Stimulated activated effector memory CD8-positive, alpha-beta T cell treated with anti-CD3 and anti-CD28 coated beads, Interleukin-12 subunit alpha, Interleukin-12 subunit beta, amount 100 ng/mL, for 72 hours (primary cell): ENCODE data around the gene AQP3.
A peak's percentile ranks its signal among the peaks of the same experiment; 100 is the strongest.
"Not testable (repeated sequence)": the region's sequence is repeated elsewhere in the genome, so short reads cannot be mapped to it uniquely, and the experiment has no call there.

ENCODE experiments used
- ATAC-seq: fragments of 150-1000 bp; cut with Tn5 transposase; 2 replicates; pipeline ENCODE4 v1.10.0; 2021
- DNase-seq, 2 donors: peaks; one replicate each; pipeline ENCODE4 v3.0.0; 2021 to 2022; ENCODE audit warnings: low spot score in 2 of 2
- H3K27ac Mint-ChIP-seq: one replicate; pipeline ENCODE4 v1.8.0; 2022; ENCODE audit warnings: mild to moderate bottlenecking, mixed read lengths
- H3K36me3 Mint-ChIP-seq: one replicate; pipeline ENCODE4 v1.8.0; 2022; ENCODE audit warnings: mild to moderate bottlenecking, mixed read lengths
- H3K4me1 Mint-ChIP-seq: one replicate; pipeline ENCODE4 v1.8.0; 2022; ENCODE audit warnings: mixed read lengths
- H3K4me3 Mint-ChIP-seq: one replicate; pipeline ENCODE4 v1.8.0; 2022; ENCODE audit warnings: mild to moderate bottlenecking, mixed read lengths
- H3K9me3 Mint-ChIP-seq: one replicate; pipeline ENCODE4 v1.8.0; 2022; ENCODE audit warnings: mixed read lengths

AQP3 gene

GRCh38 chr9:33468215-33468730 lies 20.9 kb upstream of the AQP3 start:
- H3K36me3 Mint-ChIP-seq: peaks cover 90% of the 10 kb centered on the region
- ATAC-seq (no peak), DNase-seq (no peak)
- no peaks in the 10 kb centered on the region for H3K9me3 Mint-ChIP-seq
- peak overlapping the region; percentile 73 for H3K27ac Mint-ChIP-seq
- peaks cover 16% of the 10 kb centered on the region for H3K4me1 Mint-ChIP-seq
- no peak overlapping the region for H3K4me3 Mint-ChIP-seq

GRCh38 chr9:33467526-33467925 lies 20.1 kb upstream of the AQP3 start:
- Mint-ChIP-seq H3K4me3 (no peak overlapping the region), H3K4me1 (peaks cover 14% of the 10 kb centered on the region), H3K9me3 (no peaks in the 10 kb centered on the region), H3K36me3 (peaks cover 97% of the 10 kb centered on the region), H3K27ac (no peak overlapping the region)
- DNase-seq (no peak), ATAC-seq (no peak)

GRCh38 chr9:33466565-33467495 lies 19.4 kb upstream of the AQP3 start:
- ATAC-seq (peak; percentile 76), DNase-seq (peak; percentile 82 to 88)
- peaks cover 8% of the 10 kb centered on the region for H3K4me1 Mint-ChIP-seq
- H3K36me3 Mint-ChIP-seq: peaks cover 94% of the 10 kb centered on the region
- H3K27ac Mint-ChIP-seq: no peak overlapping the region
- H3K4me3 Mint-ChIP-seq: no peak overlapping the region
- no peaks in the 10 kb centered on the region for H3K9me3 Mint-ChIP-seq

- Mint-ChIP-seq H3K36me3 (peaks cover 85% of the 10 kb centered on the region), H3K4me3 (no peak overlapping the region), H3K4me1 (no peaks in the 10 kb centered on the region), H3K27ac (no peak overlapping the region), H3K9me3 (no peaks in the 10 kb centered on the region)
- ATAC-seq (no peak), DNase-seq (no peak)
Observed at GRCh38 chr9:33465596-33466564, 18.5 kb upstream of the AQP3 start.

- Mint-ChIP-seq H3K4me1 (no peaks in the 10 kb centered on the region), H3K4me3 (no peak overlapping the region), H3K36me3 (peaks cover 80% of the 10 kb centered on the region), H3K9me3 (no peaks in the 10 kb centered on the region), H3K27ac (peak overlapping the region; percentile 70)
- no peak for ATAC-seq
- no peak for DNase-seq
Observed at GRCh38 chr9:33465096-33465495, 17.7 kb upstream of the AQP3 start.

GRCh38 chr9:33464045-33464636 lies 16.7 kb upstream of the AQP3 start:
- H3K4me3 Mint-ChIP-seq: no peak overlapping the region
- DNase-seq (no peak), ATAC-seq (no peak)
- peaks cover 78% of the 10 kb centered on the region for H3K36me3 Mint-ChIP-seq
- peaks cover 7% of the 10 kb centered on the region for H3K4me1 Mint-ChIP-seq
- peak overlapping the region; percentile 70 for H3K27ac Mint-ChIP-seq
- H3K9me3 Mint-ChIP-seq: no peaks in the 10 kb centered on the region

GRCh38 chr9:33463151-33463550 lies 15.8 kb upstream of the AQP3 start:
- peak overlapping the region; percentile 32 for H3K27ac Mint-ChIP-seq
- no peak for ATAC-seq
- no peaks in the 10 kb centered on the region for H3K9me3 Mint-ChIP-seq
- peaks cover 17% of the 10 kb centered on the region for H3K4me1 Mint-ChIP-seq
- H3K4me3 Mint-ChIP-seq: no peak overlapping the region
- H3K36me3 Mint-ChIP-seq: peaks cover 74% of the 10 kb centered on the region
- no peak for DNase-seq

- H3K27ac Mint-ChIP-seq: peak overlapping the region; percentile 32
- no peak overlapping the region for H3K4me3 Mint-ChIP-seq
- no peaks in the 10 kb centered on the region for H3K9me3 Mint-ChIP-seq
- DNase-seq (no peak), ATAC-seq (no peak)
- peaks cover 59% of the 10 kb centered on the region for H3K36me3 Mint-ChIP-seq
- peaks cover 32% of the 10 kb centered on the region for H3K4me1 Mint-ChIP-seq
Observed at GRCh38 chr9:33461492-33461891, 14.1 kb upstream of the AQP3 start.

- H3K36me3 Mint-ChIP-seq: peaks cover 52% of the 10 kb centered on the region
- ATAC-seq (no peak), DNase-seq (no peak)
- H3K4me1 Mint-ChIP-seq: peaks cover 38% of the 10 kb centered on the region
- H3K9me3 Mint-ChIP-seq: no peaks in the 10 kb centered on the region
- no peak overlapping the region for H3K4me3 Mint-ChIP-seq
- peak overlapping the region; percentile 32 for H3K27ac Mint-ChIP-seq
Observed at GRCh38 chr9:33460854-33461253, 13.5 kb upstream of the AQP3 start.

GRCh38 chr9:33459115-33459514 lies 11.7 kb upstream of the AQP3 start:
- no peak for DNase-seq
- Mint-ChIP-seq H3K27ac (peak overlapping the region; percentile 94), H3K9me3 (no peaks in the 10 kb centered on the region), H3K4me1 (peaks cover 50% of the 10 kb centered on the region), H3K36me3 (peaks cover 35% of the 10 kb centered on the region), H3K4me3 (peak overlapping the region; percentile 49)
- ATAC-seq: no peak

GRCh38 chr9:33458444-33458843 lies 11.1 kb upstream of the AQP3 start:
- Mint-ChIP-seq H3K4me1 (peaks cover 57% of the 10 kb centered on the region), H3K9me3 (no peaks in the 10 kb centered on the region), H3K36me3 (peaks cover 28% of the 10 kb centered on the region), H3K27ac (peak overlapping the region; percentile 94), H3K4me3 (peak overlapping the region; percentile 49)
- DNase-seq: no peak
- peak; percentile 80 for ATAC-seq

- Mint-ChIP-seq H3K36me3 (peaks cover 18% of the 10 kb centered on the region), H3K27ac (peak overlapping the region; percentile 94), H3K4me1 (peaks cover 74% of the 10 kb centered on the region), H3K9me3 (no peaks in the 10 kb centered on the region), H3K4me3 (no peak overlapping the region)
- DNase-seq: no peak
- ATAC-seq: no peak
Observed at GRCh38 chr9:33455945-33456344, 8.6 kb upstream of the AQP3 start.

GRCh38 chr9:33455456-33455855 lies 8.1 kb upstream of the AQP3 start:
- not testable (repeated sequence) for H3K9me3 Mint-ChIP-seq, H3K4me3 Mint-ChIP-seq, ATAC-seq, DNase-seq
- H3K36me3 Mint-ChIP-seq: peaks cover 18% of the 10 kb centered on the region
- H3K27ac Mint-ChIP-seq: peak overlapping the region; percentile 94
- H3K4me1 Mint-ChIP-seq: peaks cover 79% of the 10 kb centered on the region

GRCh38 chr9:33454661-33455026 lies 7.3 kb upstream of the AQP3 start:
- Mint-ChIP-seq H3K4me1 (peaks cover 79% of the 10 kb centered on the region), H3K27ac (peak overlapping the region; percentile 93), H3K36me3 (peaks cover 10% of the 10 kb centered on the region)
- not testable (repeated sequence) for DNase-seq, H3K9me3 Mint-ChIP-seq, H3K4me3 Mint-ChIP-seq, ATAC-seq
